Glomerular endothelial cell (primary cell): ENCODE data around the gene MARK1. TPM values are rescaled to one million over a fixed set of nuclear protein-coding genes. Genes with fewer than 3 reads are reported as not detected.

ENCODE experiments used
- DNase-seq: peaks from one replicate; pipeline ENCODE4 v3.0.0-alpha.2; 2011; ENCODE audit warnings: low read depth, low spot score; ENCODE audit errors: extremely low read depth
- total RNA-seq: library from RNA; depleted of rRNA; stranded (reverse); fragments of >200 nt; gene quantifications from 2 replicates; pipeline ENCODE4 v1.2.3, GENCODE V29; 2015

MARK1 gene
- total RNA-seq, 1 donor from 2014 or later: 2.6 TPM

GRCh38 chr1:220708936-220709801 lies 181.2 kb downstream of the MARK1 start:
- DNase-seq: no peak

GRCh38 chr1:220710333-220710732 lies 182.4 kb downstream of the MARK1 start:
- no peak for DNase-seq

- DNase-seq: no peak
Measured at GRCh38 chr1:220711056-220711809, 183.3 kb downstream of the MARK1 start.

Other genes with a start within 250 kb of the MARK1 start
- gene C1orf115, start 162.2 kb downstream of the MARK1 start, total RNA-seq: 20.4 and 21.8 TPM in 2 replicates
- gene MTARC2, start 220.2 kb downstream of the MARK1 start, total RNA-seq: 3.0 and 12.5 TPM in 2 replicates